Panc1 (cell line): ENCODE data around the gene ERC2. TPM values are rescaled to one million over a fixed set of nuclear protein-coding genes. Genes with fewer than 3 reads are reported as not detected.

Experiments used
- ATAC-seq: fragments of 200-7000 bp; cut with Tn5 transposase; 2 replicates; pipeline ENCODE4 v1.9.1; 2020; ENCODE audit warnings: mild to moderate bottlenecking, moderate library complexity
- BruUV-seq: library from RNA; stranded (reverse); fragments of 400-500 nt; replicated peaks from 2 replicates; lab custom pipeline; 2021; lab: Mats Ljungman, UMichigan
- CTCF ChIA-PET: fragments of 300-600 bp; sonication (Branson Sonifier 250); formaldehyde crosslinking; loops from one replicate; lab custom pipeline; 2022; ENCODE audit warnings: antibody characterized with exemption; lab: Charles Lee
- POLR2A ChIA-PET: fragments of 300-600 bp; sonication (Branson Sonifier 250); formaldehyde crosslinking; loops from one replicate; lab custom pipeline; 2022; ENCODE audit warnings: antibody characterized with exemption; lab: Charles Lee
- DNase-seq: peaks from one replicate; pipeline ENCODE4 v3.0.0-alpha.2; 2010; ENCODE audit warnings: low read depth, low spot score
- H3K27ac ChIP-seq: 2 replicates; pipeline ENCODE4 v1.5.1; 2011; ENCODE audit warnings: mild to moderate bottlenecking, low read length, inconsistent platforms
- H3K27me3 ChIP-seq: fragments of 200-500 bp; sonication (Bioruptor generic); 2 replicates; pipeline ENCODE4 v1.6.0; 2014; ENCODE audit warnings: low read length, inconsistent platforms; ENCODE audit not compliant: control insufficient read depth, insufficient read depth
- H3K36me3 ChIP-seq: fragments of 200-500 bp; sonication (Bioruptor generic); 2 replicates; pipeline ENCODE4 v1.5.1; 2014; ENCODE audit warnings: inconsistent platforms, mild to moderate bottlenecking, low read length, moderate library complexity; ENCODE audit not compliant: control insufficient read depth, insufficient read depth
- H3K4me1 ChIP-seq: 2 replicates; pipeline ENCODE4 v1.5.1; 2011; ENCODE audit warnings: inconsistent platforms, mild to moderate bottlenecking, low read length, moderate library complexity; ENCODE audit not compliant: control insufficient read depth, insufficient read depth
- H3K4me3 ChIP-seq, 2 experiments: 2 replicates each; pipeline ENCODE4 v1.5.1; 2011 to 2012; ENCODE audit warnings: low read depth in 2 of 2, low read length in 2 of 2, mild to moderate bottlenecking in 2 of 2, inconsistent platforms in 1 of 2, moderate library complexity in 1 of 2
- H3K9me3 ChIP-seq: fragments of 200-500 bp; sonication (Bioruptor generic); 2 replicates; pipeline ENCODE4 v1.5.1; 2014; ENCODE audit warnings: low read depth, mild to moderate bottlenecking, inconsistent platforms, low read length, moderate library complexity; ENCODE audit not compliant: control insufficient read depth, insufficient read depth
- CTCF ChIP-seq: fragments of 450-650 bp; IDR thresholded peaks from 2 replicates; pipeline ENCODE4 v1.5.1; 2017; ENCODE audit warnings: mild to moderate bottlenecking
- POLR2AphosphoS5 ChIP-seq: IDR thresholded peaks from 2 replicates; pipeline ENCODE4 v1.6.1; 2012; ENCODE audit warnings: mild to moderate bottlenecking, low read depth, low read length, moderate library complexity
- REST ChIP-seq, 2 experiments: IDR thresholded peaks; 2 replicates each; pipeline ENCODE4 v1.6.1; 2011 to 2012; ENCODE audit warnings: low read depth in 2 of 2, control low read depth in 1 of 2, low read length in 1 of 2, mild to moderate bottlenecking in 1 of 2, moderate library complexity in 1 of 2; ENCODE audit not compliant: insufficient read depth in 1 of 2
- SIN3A ChIP-seq: IDR thresholded peaks from 2 replicates; pipeline ENCODE4 v1.6.1; 2012; ENCODE audit warnings: low read depth, mild to moderate bottlenecking, low read length, moderate library complexity, borderline replicate concordance; ENCODE audit not compliant: insufficient read depth
- TCF7L2 ChIP-seq: IDR thresholded peaks from 2 replicates; pipeline ENCODE4 v1.6.1; 2011; ENCODE audit warnings: mild to moderate bottlenecking, low read depth, low read length, inconsistent platforms
- in situ Hi-C: cut with HindIII; loops from 2 replicates; pipeline ENCODE4 v1.10.0; 2016; ENCODE audit warnings: low sequenced_read_pairs, low pct_unique_long_range_greater_than_20kb
- intact Hi-C: fragments of 100-400 bp; cut with micrococcal nuclease; formaldehyde crosslinking; loops from one replicate; pipeline ENCODE4 v1.10.0; 2022; ENCODE audit not compliant: unreplicated experiment
- total RNA-seq: library from RNA; stranded (reverse); gene quantifications from one replicate; pipeline ENCODE4 v1.2.1, GENCODE V29; 2021; ENCODE audit not compliant: unreplicated experiment

Gene ERC2
- total RNA-seq, 1 experiment from 2014 or later: 0.33 TPM

GRCh38 chr3:55643283-55643682, 825.0 kb downstream of the ERC2 start:
- Histone ChIP-seq H3K4me1 (no peaks in the 10 kb centered on the region), H3K9me3 (no peaks in the 10 kb centered on the region), H3K27ac (no peak overlapping the region), H3K4me3 (no peak overlapping the region), H3K36me3 (no peaks in the 10 kb centered on the region), H3K27me3 (no peaks in the 10 kb centered on the region; the same call in 1 of the 2 replicates)
- no peak for TF ChIP-seq REST (IDR thresholded peaks at IDR 0.05; ENCODE audit: insufficient read depth in 1 of 2, low read depth in 2 of 2, low read length in 1 of 2)
- no peak for TF ChIP-seq TCF7L2
- TF ChIP-seq CTCF: no peak
- TF ChIP-seq POLR2AphosphoS5: no peak
- TF ChIP-seq SIN3A: no peak
- in situ Hi-C loops (no loop called here), intact Hi-C loops (no loop called here)
- no TSS peak for BruUV-seq
- no peak for ATAC-seq
- no peak for DNase-seq
- CTCF ChIA-PET: no interaction called here
- POLR2A ChIA-PET: no interaction called here

GRCh38 chr3:55641964-55642363, 826.3 kb downstream of the ERC2 start:
- in situ Hi-C loops: no loop called here
- no peaks in the 10 kb centered on the region for H3K9me3 ChIP-seq
- H3K27ac ChIP-seq: no peak overlapping the region
- ChIA-PET CTCF (no interaction called here), POLR2A (no interaction called here)
- no peak overlapping the region for H3K4me3 ChIP-seq
- no peak for DNase-seq
- no peaks in the 10 kb centered on the region for H3K4me1 ChIP-seq
- H3K36me3 ChIP-seq: no peaks in the 10 kb centered on the region
- ATAC-seq: no peak
- TF ChIP-seq CTCF (no peak), POLR2AphosphoS5 (no peak)
- H3K27me3 ChIP-seq: no peaks in the 10 kb centered on the region
- BruUV-seq: no TSS peak
- intact Hi-C loops: no loop called here
